Suprapubic skin (tissue), 4 donors: ENCODE measurements around the gene ERC2. TPM values are rescaled to one million over a fixed set of nuclear protein-coding genes. Genes with fewer than 3 reads are reported as not detected.

Experiments
- DNase-seq, 2 donors: peaks; one replicate each; pipeline ENCODE4 v3.0.0-alpha.2; 2019; ENCODE audit warnings: low spot score in 2 of 2
- H3K27ac ChIP-seq: fragments of 200-600 bp; sonication (generic); one replicate; pipeline ENCODE4 v1.5.1; 2019
- H3K27me3 ChIP-seq: fragments of 200-600 bp; sonication (generic); one replicate; pipeline ENCODE4 v1.5.1; 2019
- H3K36me3 ChIP-seq: fragments of 200-600 bp; sonication (generic); one replicate; pipeline ENCODE4 v1.5.1; 2019
- H3K4me1 ChIP-seq: fragments of 200-600 bp; sonication (generic); one replicate; pipeline ENCODE4 v1.5.1; 2019
- H3K4me3 ChIP-seq: fragments of 200-600 bp; sonication (generic); one replicate; pipeline ENCODE4 v1.5.1; 2019; ENCODE audit warnings: mild to moderate bottlenecking
- H3K9me3 ChIP-seq: fragments of 200-600 bp; sonication (generic); one replicate; pipeline ENCODE4 v1.5.1; 2019
- CTCF ChIP-seq, 2 donors: fragments of 200-600 bp in 1 of 2; fragments of 450-650 bp in 1 of 2; sonication (generic) in 1 of 2; IDR thresholded peaks; one replicate each; pipeline ENCODE4 v1.5.1; 2016 to 2019; ENCODE audit warnings: antibody characterized with exemption in 2 of 2, mild to moderate bottlenecking in 1 of 2, moderate library complexity in 1 of 2
- EP300 ChIP-seq: sonication (generic); formaldehyde crosslinking; IDR thresholded peaks from one replicate; pipeline ENCODE4 v1.6.1; 2017; ENCODE audit warnings: antibody characterized with exemption
- POLR2A ChIP-seq, 2 donors: fragments of 450-650 bp; IDR thresholded peaks; one replicate each; pipeline ENCODE4 v1.6.1; 2017; ENCODE audit warnings: antibody characterized with exemption in 2 of 2, mild to moderate bottlenecking in 2 of 2, moderate library complexity in 2 of 2
- POLR2AphosphoS5 ChIP-seq, 3 donors: sonication (generic); formaldehyde crosslinking; IDR thresholded peaks; one replicate each; pipeline ENCODE4 v1.6.1; 2017; ENCODE audit warnings: antibody characterized with exemption in 3 of 3
- WGBS: methylation state at CpG from one replicate; pipeline ENCODE4 v1.1.5; 2018; 5-methylcytosine and 5-hydroxymethylcytosine counted together
- total RNA-seq, 4 donors: library from RNA; depleted of rRNA; stranded (reverse); fragments of >200 nt; gene quantifications; one replicate each; pipeline ENCODE4 v1.1.0, GENCODE V29; 2016

The ERC2 gene
- total RNA-seq, 4 donors from 2014 or later, result 0.21 TPM; not detected in 3

- H3K27me3 ChIP-seq, result no peaks in the 10 kb centered on the region
- no peaks in the 10 kb centered on the region for H3K4me1 ChIP-seq
- H3K9me3 ChIP-seq, result peaks cover 3% of the 10 kb centered on the region
- no peaks in the 10 kb centered on the region for H3K36me3 ChIP-seq
- no peak overlapping the region for H3K27ac ChIP-seq
- no peak for TF ChIP-seq EP300
- no peak for TF ChIP-seq POLR2A (IDR thresholded peaks at IDR 0.05)
- no peak for TF ChIP-seq POLR2AphosphoS5 (IDR thresholded peaks at IDR 0.05)
- TF ChIP-seq CTCF (IDR thresholded peaks at IDR 0.05), result no peak
- H3K4me3 ChIP-seq, result no peak overlapping the region
- WGBS, result 61% methylated on average over 3 of the region's 3 CpGs
- no peak for DNase-seq
Observed at GRCh38 chr3:56157693-56158362, 310.4 kb downstream of the ERC2 start.

- 100% methylated on average over 1 of the region's 1 CpG for WGBS
- H3K36me3 ChIP-seq, result no peaks in the 10 kb centered on the region
- TF ChIP-seq POLR2AphosphoS5 (IDR thresholded peaks at IDR 0.05) (no peak), CTCF (IDR thresholded peaks at IDR 0.05) (no peak), EP300 (no peak), POLR2A (IDR thresholded peaks at IDR 0.05) (no peak)
Observed at GRCh38 chr3:56154297-56154696, 314.0 kb downstream of the ERC2 start.

GRCh38 chr3:56147354-56147753 lies 320.9 kb downstream of the ERC2 start:
- Histone ChIP-seq H3K4me3 (no peak overlapping the region), H3K4me1 (no peaks in the 10 kb centered on the region), H3K36me3 (no peaks in the 10 kb centered on the region), H3K27ac (no peak overlapping the region), H3K9me3 (no peaks in the 10 kb centered on the region), H3K27me3 (no peaks in the 10 kb centered on the region)
- no peak for DNase-seq
- TF ChIP-seq POLR2AphosphoS5 (IDR thresholded peaks at IDR 0.05) (no peak), POLR2A (IDR thresholded peaks at IDR 0.05) (no peak), CTCF (IDR thresholded peaks at IDR 0.05) (no peak), EP300 (no peak)
- 62% methylated on average over 3 of the region's 3 CpGs for WGBS

More at GRCh38 chr3:56154297-56154696, 314.0 kb downstream of the ERC2 start:
- Histone ChIP-seq H3K27ac (no peak overlapping the region), H3K4me1 (no peaks in the 10 kb centered on the region), H3K9me3 (no peaks in the 10 kb centered on the region), H3K4me3 (no peak overlapping the region), H3K27me3 (no peaks in the 10 kb centered on the region)
- no peak for DNase-seq

GRCh38 chr3:56145410-56145809 lies 322.9 kb downstream of the ERC2 start:
- DNase-seq, result no peak
- WGBS, result 72% methylated on average over 2 of the region's 2 CpGs
- no peaks in the 10 kb centered on the region for H3K27me3 ChIP-seq
- H3K9me3 ChIP-seq, result no peaks in the 10 kb centered on the region
- no peaks in the 10 kb centered on the region for H3K4me1 ChIP-seq
- H3K36me3 ChIP-seq, result no peaks in the 10 kb centered on the region
- H3K27ac ChIP-seq, result no peak overlapping the region
- no peak for TF ChIP-seq EP300
- no peak for TF ChIP-seq CTCF (IDR thresholded peaks at IDR 0.05)
- TF ChIP-seq POLR2AphosphoS5 (IDR thresholded peaks at IDR 0.05), result no peak
- no peak for TF ChIP-seq POLR2A (IDR thresholded peaks at IDR 0.05)
- H3K4me3 ChIP-seq, result no peak overlapping the region

- Histone ChIP-seq H3K27ac (no peak overlapping the region), H3K27me3 (no peaks in the 10 kb centered on the region), H3K36me3 (no peaks in the 10 kb centered on the region), H3K9me3 (no peaks in the 10 kb centered on the region), H3K4me3 (no peak overlapping the region), H3K4me1 (no peaks in the 10 kb centered on the region)
- WGBS, result 74% methylated on average over 4 of the region's 4 CpGs
- TF ChIP-seq EP300 (no peak), POLR2A (IDR thresholded peaks at IDR 0.05) (no peak), CTCF (IDR thresholded peaks at IDR 0.05) (no peak), POLR2AphosphoS5 (IDR thresholded peaks at IDR 0.05) (peak in 1 of 3 donors; percentile 24)
- DNase-seq, result no peak
Observed at GRCh38 chr3:56144805-56145204, 323.5 kb downstream of the ERC2 start.
